ENCODE data around the gene LY6G5B.

Gene LY6G5B

DNA sequence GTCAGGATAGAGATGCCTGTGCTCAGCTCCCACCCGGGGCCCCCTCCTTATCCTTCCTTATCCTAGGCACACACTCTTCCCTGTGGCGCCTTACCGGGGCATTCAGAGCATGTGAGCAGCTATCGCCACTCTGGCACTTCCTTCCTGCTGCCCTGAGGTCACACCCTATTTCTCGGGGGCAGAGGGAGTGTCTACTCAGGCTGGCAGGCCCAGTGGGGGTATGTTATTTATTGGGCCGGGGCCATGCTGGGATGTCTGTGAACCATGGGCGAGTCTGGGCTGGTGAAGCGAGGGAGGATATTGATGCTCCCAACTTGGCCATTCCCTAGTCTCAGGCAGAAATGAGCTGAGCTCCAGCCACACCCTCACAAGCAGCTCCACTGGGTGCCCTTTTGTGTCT, 41.5 kb downstream of the LY6G5B start:
- DNase-seq (ENCODE audit: low spot score): no peak
- no peak overlapping the region for H3K4me3 ChIP-seq
- no peak overlapping the region for H3K27ac ChIP-seq
- TF ChIP-seq, protein P1, sequence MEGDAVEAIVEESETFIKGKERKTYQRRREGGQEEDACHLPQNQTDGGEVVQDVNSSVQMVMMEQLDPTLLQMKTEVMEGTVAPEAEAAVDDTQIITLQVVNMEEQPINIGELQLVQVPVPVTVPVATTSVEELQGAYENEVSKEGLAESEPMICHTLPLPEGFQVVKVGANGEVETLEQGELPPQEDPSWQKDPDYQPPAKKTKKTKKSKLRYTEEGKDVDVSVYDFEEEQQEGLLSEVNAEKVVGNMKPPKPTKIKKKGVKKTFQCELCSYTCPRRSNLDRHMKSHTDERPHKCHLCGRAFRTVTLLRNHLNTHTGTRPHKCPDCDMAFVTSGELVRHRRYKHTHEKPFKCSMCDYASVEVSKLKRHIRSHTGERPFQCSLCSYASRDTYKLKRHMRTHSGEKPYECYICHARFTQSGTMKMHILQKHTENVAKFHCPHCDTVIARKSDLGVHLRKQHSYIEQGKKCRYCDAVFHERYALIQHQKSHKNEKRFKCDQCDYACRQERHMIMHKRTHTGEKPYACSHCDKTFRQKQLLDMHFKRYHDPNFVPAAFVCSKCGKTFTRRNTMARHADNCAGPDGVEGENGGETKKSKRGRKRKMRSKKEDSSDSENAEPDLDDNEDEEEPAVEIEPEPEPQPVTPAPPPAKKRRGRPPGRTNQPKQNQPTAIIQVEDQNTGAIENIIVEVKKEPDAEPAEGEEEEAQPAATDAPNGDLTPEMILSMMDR (IDR thresholded peaks at IDR 0.05): no peak

DNA sequence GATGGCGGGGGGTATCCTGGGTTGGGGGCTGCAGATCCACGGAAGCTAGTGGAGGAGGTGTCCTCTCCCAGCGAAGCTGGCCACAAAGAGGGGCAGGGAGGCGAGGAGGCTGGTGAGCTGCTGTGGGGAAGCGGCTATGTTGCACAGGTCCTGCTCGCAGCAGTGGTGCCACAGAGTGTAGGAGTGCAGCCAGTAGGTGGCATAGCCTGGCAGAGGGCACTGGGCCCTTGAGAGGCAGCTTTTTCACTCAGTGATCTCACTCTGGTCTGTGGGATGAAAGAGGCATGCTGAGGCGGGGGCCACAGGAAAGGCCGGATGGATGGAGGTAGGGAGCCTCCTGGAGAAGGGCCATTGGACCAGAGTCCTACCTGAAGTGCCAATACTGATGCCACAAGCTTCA, 42.5 kb downstream of the LY6G5B start:
- no peak for DNase-seq (ENCODE audit: low spot score)
- H3K27ac ChIP-seq: no peak overlapping the region
- H3K4me3 ChIP-seq: no peak overlapping the region
- TF ChIP-seq, protein P1 (IDR thresholded peaks at IDR 0.05): no peak

DNA sequence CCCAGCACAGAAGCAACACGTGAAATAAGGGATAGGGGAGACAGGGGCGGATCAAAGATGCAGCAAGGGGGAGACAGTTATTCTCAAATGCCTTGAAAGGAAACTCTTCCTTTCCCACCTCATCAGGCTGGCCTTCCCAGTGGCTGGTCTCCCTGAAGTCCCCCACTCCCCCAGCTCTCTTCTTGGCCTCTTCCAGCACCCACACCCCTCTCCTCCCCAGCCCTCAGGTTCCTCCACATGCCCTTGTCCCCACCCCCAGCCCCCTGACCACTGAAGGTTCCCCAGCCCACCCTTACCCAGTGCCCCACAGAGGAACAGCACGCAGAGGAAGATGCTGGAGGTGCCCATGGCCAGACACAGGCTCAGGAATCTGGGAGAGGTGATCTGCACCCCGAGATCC, 43.7 kb downstream of the LY6G5B start:
- H3K4me3 ChIP-seq: no peak overlapping the region
- TF ChIP-seq, protein P1 (IDR thresholded peaks at IDR 0.05): no peak
- no peak overlapping the region for H3K27ac ChIP-seq
- DNase-seq (ENCODE audit: low spot score): no peak

DNA sequence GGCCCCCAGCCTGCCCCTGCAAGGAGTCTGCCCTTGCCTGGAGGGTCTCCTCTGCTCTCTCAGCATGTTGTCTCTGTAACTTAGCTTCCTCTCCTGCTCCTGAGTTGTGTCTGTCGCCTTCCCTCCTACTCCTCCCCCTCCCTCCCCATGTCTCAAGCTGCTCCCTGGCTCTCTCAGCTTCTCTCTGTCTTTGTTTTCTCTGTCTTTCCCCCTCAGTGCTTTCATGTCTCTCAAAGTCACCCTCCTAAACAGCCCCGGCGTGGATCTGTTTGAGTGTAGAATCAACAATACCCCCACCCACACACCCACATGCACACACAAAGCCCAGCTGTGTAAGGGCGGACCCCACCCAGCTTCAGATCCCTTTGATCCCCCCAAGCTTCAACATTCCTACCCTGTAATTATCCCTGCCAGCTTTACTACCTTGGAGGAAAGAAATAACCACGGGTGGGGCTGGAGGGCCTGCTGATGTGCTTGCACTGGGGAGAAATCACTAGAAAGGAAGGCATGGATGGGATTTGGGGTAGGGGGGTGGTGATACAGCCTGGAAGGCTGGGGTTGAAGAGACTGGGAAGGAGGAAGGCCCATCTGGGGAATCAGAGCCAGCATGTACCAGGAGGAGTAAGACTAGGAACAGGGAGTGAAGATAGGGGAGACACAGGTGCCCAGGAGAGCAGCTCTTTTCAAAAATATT, 44.4 kb downstream of the LY6G5B start:
- TF ChIP-seq, protein P1 (IDR thresholded peaks at IDR 0.05): no peak
- Histone ChIP-seq H3K27ac (no peak overlapping the region), H3K4me3 (no peak overlapping the region)
- DNase-seq (ENCODE audit: low spot score): no peak

DNA sequence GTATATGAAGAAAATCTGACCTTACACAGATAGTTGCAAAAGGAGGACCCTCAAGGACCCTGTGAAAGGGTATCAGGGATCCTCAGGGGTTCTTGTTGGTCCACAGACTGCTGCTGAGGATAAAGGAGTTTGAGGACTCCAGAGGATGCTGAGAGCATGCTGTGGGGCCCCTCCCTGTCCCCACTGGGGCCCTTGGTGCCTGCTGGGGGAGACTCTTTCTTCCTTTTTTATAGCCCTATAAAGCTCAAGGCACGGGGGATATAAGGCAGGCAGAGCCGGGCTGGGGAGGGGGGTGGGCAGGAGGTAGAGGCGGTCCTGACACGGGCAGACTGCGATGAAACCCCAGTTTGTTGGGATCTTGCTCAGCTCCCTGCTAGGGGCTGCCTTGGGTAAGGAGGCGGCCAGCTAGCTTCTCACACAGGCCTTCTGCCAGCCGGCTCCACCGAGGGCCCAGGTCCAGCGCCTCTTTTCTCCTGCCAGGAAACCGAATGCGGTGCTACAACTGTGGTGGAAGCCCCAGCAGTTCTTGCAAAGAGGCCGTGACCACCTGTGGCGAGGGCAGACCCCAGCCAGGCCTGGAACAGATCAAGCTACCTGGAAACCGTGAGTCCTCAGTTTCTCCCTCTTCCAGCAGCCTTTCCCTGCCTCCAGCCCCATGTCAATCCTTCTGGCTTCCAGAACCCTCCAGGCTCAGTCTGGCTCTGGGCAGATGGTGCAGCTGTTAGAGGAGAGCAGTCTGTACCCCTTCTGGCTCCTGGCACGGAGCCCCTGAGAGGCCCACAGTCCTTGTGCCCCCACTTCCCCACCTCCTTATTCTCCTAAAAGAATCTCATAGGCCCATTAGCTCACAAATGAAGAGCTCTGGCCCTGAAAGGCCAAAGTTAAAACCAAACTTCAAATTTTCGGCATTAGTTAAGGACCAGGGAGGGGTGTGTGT, 45.5 kb downstream of the LY6G5B start, which contains the start of gene LY6G6D:
TSS of gene LY6G6D (plus strand) at position 327 of the 937 bp plus-strand sequence. CDS start at position 335, 8 bp downstream.
- Histone ChIP-seq H3K27ac (no peak within 1 kb of the TSS), H3K4me3 (no peak within 1 kb of the TSS)
- TF ChIP-seq, protein P1 (IDR thresholded peaks at IDR 0.05): no peak
- no peak for DNase-seq (ENCODE audit: low spot score)

DNA sequence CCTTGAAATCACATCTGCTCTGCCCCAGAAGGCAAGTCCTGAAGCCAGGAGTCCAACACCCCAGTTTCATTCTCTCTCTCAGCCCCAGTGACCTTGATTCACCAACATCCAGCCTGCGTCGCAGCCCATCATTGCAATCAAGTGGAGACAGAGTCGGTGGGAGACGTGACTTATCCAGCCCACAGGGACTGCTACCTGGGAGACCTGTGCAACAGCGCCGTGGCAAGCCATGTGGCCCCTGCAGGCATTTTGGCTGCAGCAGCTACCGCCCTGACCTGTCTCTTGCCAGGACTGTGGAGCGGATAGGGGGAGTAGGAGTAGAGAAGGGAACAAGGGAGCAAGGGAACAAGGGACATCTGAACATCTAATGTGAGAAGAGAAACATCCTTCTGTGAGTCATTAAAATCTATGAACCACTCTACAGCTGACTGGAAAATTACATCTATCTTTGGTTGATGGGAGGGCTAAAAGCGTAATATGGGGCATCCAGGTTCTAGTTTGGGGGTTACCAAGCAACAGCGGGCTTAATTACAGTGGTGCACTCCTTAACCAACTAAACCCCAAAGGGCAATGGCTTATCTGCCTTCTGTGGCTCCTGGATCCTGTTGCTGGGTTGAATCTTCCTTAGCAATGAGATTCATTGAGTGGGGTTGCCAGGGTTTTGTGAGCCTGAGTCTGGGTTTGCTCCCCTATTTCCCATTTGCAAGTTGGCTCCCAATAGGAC, 47.9 kb downstream of the LY6G5B start:
- TF ChIP-seq, protein P1 (IDR thresholded peaks at IDR 0.05): no peak
- DNase-seq (ENCODE audit: low spot score): no peak
- Histone ChIP-seq H3K4me3 (no peak overlapping the region), H3K27ac (no peak overlapping the region)

All from coronary artery (tissue), 2 donors.